ENCODE results near the gene PLRG1.

DNA sequence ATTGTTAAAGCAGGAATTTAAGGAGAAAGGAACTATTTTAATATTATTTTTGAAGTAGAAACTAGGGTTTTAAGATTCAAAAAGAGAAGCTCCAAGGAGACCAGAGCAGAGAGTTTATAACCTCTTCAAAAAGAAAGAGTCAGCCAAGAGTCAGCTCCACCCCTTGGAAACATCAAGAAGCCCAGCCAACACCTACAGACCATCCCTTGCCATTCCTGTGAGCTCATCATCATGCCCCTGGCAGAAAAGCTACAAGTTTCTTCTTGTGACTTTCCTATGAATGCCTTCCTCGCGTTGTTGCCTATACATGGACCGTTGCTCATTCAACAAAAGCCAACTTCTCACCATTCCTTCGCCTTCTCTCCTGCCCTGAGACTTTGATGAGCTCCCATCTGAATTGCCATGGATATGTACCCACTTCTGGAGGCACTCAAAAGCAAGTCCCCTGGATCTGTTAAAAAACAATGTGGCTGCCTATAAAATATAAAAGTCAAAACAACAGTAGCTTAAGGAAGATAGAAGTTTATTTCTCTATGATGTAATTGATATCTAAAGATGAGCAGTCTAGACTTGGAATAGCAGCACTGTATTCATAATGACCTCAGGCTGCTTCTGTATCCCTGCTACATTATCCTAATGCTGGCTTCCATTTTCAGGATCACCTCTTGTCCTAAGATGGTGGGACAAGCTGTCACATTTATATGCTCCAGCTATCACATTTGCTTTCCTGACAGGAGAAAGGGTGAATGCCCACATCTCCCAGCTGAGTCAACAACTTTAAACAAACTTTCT is 20.3 kb downstream of the PLRG1 start:
- TF ChIP-seq, protein P1, sequence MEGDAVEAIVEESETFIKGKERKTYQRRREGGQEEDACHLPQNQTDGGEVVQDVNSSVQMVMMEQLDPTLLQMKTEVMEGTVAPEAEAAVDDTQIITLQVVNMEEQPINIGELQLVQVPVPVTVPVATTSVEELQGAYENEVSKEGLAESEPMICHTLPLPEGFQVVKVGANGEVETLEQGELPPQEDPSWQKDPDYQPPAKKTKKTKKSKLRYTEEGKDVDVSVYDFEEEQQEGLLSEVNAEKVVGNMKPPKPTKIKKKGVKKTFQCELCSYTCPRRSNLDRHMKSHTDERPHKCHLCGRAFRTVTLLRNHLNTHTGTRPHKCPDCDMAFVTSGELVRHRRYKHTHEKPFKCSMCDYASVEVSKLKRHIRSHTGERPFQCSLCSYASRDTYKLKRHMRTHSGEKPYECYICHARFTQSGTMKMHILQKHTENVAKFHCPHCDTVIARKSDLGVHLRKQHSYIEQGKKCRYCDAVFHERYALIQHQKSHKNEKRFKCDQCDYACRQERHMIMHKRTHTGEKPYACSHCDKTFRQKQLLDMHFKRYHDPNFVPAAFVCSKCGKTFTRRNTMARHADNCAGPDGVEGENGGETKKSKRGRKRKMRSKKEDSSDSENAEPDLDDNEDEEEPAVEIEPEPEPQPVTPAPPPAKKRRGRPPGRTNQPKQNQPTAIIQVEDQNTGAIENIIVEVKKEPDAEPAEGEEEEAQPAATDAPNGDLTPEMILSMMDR (conservative IDR thresholded peaks at IDR 0.05) = no peak
- no peak for TF ChIP-seq ZFX (IDR thresholded peaks at IDR 0.05)
